ENCODE measurements around the gene SCN4B. TPM values are rescaled to one million over a fixed set of nuclear protein-coding genes. Genes with fewer than 3 reads are reported as not detected.

Gene SCN4B
- total RNA-seq, 1 donor from 2014 or later: 0.89 TPM

- no peak overlapping the region for H3K9ac ChIP-seq (ENCODE audit: low read length)
- no peak overlapping the region for H3K4me3 ChIP-seq (ENCODE audit: insufficient read depth, low read depth, low read length)
- H2AFZ ChIP-seq (ENCODE audit: low read depth, low read length): no peak overlapping the region
- peaks cover 12% of the 10 kb centered on the region for H3K4me1 ChIP-seq (ENCODE audit: insufficient read depth, low read length)
- H4K20me1 ChIP-seq (ENCODE audit: insufficient read depth, low read length): no peaks in the 10 kb centered on the region
- no peaks in the 10 kb centered on the region for H3K36me3 ChIP-seq (ENCODE audit: insufficient read depth, low read length)
- no peak overlapping the region for H3K4me2 ChIP-seq (ENCODE audit: low read length)
- H3K4me1 Mint-ChIP-seq (ENCODE audit: low read depth, unreplicated experiment): peaks cover 2% of the 10 kb centered on the region
- H3K27ac ChIP-seq (ENCODE audit: low read depth, low read length): no peak overlapping the region
- TF ChIP-seq EZH2 (IDR thresholded peaks at IDR 0.05; ENCODE audit: insufficient read depth, low read length): no peak
- TF ChIP-seq, protein P1, sequence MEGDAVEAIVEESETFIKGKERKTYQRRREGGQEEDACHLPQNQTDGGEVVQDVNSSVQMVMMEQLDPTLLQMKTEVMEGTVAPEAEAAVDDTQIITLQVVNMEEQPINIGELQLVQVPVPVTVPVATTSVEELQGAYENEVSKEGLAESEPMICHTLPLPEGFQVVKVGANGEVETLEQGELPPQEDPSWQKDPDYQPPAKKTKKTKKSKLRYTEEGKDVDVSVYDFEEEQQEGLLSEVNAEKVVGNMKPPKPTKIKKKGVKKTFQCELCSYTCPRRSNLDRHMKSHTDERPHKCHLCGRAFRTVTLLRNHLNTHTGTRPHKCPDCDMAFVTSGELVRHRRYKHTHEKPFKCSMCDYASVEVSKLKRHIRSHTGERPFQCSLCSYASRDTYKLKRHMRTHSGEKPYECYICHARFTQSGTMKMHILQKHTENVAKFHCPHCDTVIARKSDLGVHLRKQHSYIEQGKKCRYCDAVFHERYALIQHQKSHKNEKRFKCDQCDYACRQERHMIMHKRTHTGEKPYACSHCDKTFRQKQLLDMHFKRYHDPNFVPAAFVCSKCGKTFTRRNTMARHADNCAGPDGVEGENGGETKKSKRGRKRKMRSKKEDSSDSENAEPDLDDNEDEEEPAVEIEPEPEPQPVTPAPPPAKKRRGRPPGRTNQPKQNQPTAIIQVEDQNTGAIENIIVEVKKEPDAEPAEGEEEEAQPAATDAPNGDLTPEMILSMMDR (IDR thresholded peaks at IDR 0.05; ENCODE audit: insufficient read depth, low read depth, low read length): no peak
- no peaks in the 10 kb centered on the region for H3K79me2 ChIP-seq (ENCODE audit: insufficient read depth, low read length)
- H3K27ac Mint-ChIP-seq (ENCODE audit: unreplicated experiment): no peak overlapping the region
- H3K9me3 ChIP-seq (ENCODE audit: insufficient read depth, low read depth, low read length): no peaks in the 10 kb centered on the region
- H3K27me3 ChIP-seq (ENCODE audit: insufficient read depth, low read length): peaks cover 25% of the 10 kb centered on the region
- no peak for DNase-seq (ENCODE audit: low read depth)
- H3K27me3 Mint-ChIP-seq (ENCODE audit: low read depth, unreplicated experiment): peaks cover 72% of the 10 kb centered on the region
- no peaks in the 10 kb centered on the region for H3K9me3 Mint-ChIP-seq (ENCODE audit: unreplicated experiment)
- no peak for FAIRE-seq
- no peaks in the 10 kb centered on the region for H3K36me3 Mint-ChIP-seq (ENCODE audit: low read depth, unreplicated experiment)
- no peak overlapping the region for H3K4me3 Mint-ChIP-seq (ENCODE audit: unreplicated experiment)
Measured at GRCh38 chr11:118148240-118148639, 4.4 kb downstream of the SCN4B start.

GRCh38 chr11:118147502-118147901 is 5.1 kb downstream of the SCN4B start:
- Histone ChIP-seq H2AFZ (ENCODE audit: low read depth, low read length) (no peak overlapping the region), H3K4me1 (ENCODE audit: insufficient read depth, low read length) (peaks cover 10% of the 10 kb centered on the region), H3K36me3 (ENCODE audit: insufficient read depth, low read length) (no peaks in the 10 kb centered on the region), H3K9ac (ENCODE audit: low read length) (no peak overlapping the region), H3K9me3 (ENCODE audit: insufficient read depth, low read depth, low read length) (no peaks in the 10 kb centered on the region), H3K79me2 (ENCODE audit: insufficient read depth, low read length) (no peaks in the 10 kb centered on the region), H3K27me3 (ENCODE audit: insufficient read depth, low read length) (peaks cover 31% of the 10 kb centered on the region), H3K4me3 (ENCODE audit: insufficient read depth, low read depth, low read length) (no peak overlapping the region), H4K20me1 (ENCODE audit: insufficient read depth, low read length) (no peaks in the 10 kb centered on the region), H3K27ac (ENCODE audit: low read depth, low read length) (no peak overlapping the region), H3K4me2 (ENCODE audit: low read length) (no peak overlapping the region)
- Mint-ChIP-seq H3K27ac (ENCODE audit: unreplicated experiment) (no peak overlapping the region), H3K36me3 (ENCODE audit: low read depth, unreplicated experiment) (no peaks in the 10 kb centered on the region), H3K4me1 (ENCODE audit: low read depth, unreplicated experiment) (peaks cover 2% of the 10 kb centered on the region), H3K27me3 (ENCODE audit: low read depth, unreplicated experiment) (peaks cover 79% of the 10 kb centered on the region), H3K4me3 (ENCODE audit: unreplicated experiment) (peak overlapping the region; percentile 37), H3K9me3 (ENCODE audit: unreplicated experiment) (no peaks in the 10 kb centered on the region)
- TF ChIP-seq, protein P1 (IDR thresholded peaks at IDR 0.05; ENCODE audit: insufficient read depth, low read depth, low read length): no peak
- TF ChIP-seq EZH2 (IDR thresholded peaks at IDR 0.05; ENCODE audit: insufficient read depth, low read length): no peak
- FAIRE-seq: no peak
- DNase-seq (ENCODE audit: low read depth): no peak

DNA sequence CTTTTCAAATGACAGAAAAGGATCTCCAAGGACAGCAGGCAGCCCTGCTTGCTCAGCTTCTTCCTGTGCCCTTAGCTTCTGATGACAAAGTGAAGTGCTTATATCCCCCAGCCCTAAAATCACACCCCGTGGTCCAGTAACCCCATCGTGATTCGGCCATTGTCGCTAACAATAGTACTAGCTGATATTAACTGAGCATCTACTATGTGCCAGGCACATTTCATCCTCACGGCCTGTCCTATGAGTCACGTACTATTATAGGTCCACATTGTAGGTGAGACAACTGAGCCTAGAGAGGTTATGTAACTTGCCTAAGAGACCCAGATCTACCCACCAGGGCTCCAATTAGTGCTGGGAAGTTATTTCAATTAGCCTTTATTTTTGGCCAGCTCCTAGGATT is 6.1 kb downstream of the SCN4B start:
- no peaks in the 10 kb centered on the region for H3K9me3 Mint-ChIP-seq (ENCODE audit: unreplicated experiment)
- H3K27ac Mint-ChIP-seq (ENCODE audit: unreplicated experiment): no peak overlapping the region
- H3K4me2 ChIP-seq (ENCODE audit: low read length): no peak overlapping the region
- peaks cover 81% of the 10 kb centered on the region for H3K27me3 Mint-ChIP-seq (ENCODE audit: low read depth, unreplicated experiment)
- H3K27me3 ChIP-seq (ENCODE audit: insufficient read depth, low read length): peaks cover 29% of the 10 kb centered on the region
- H3K9me3 ChIP-seq (ENCODE audit: insufficient read depth, low read depth, low read length): no peaks in the 10 kb centered on the region
- no peak for FAIRE-seq
- no peaks in the 10 kb centered on the region for H4K20me1 ChIP-seq (ENCODE audit: insufficient read depth, low read length)
- H3K79me2 ChIP-seq (ENCODE audit: insufficient read depth, low read length): no peaks in the 10 kb centered on the region
- no peaks in the 10 kb centered on the region for H3K36me3 ChIP-seq (ENCODE audit: insufficient read depth, low read length)
- H2AFZ ChIP-seq (ENCODE audit: low read depth, low read length): no peak overlapping the region
- no peak overlapping the region for H3K27ac ChIP-seq (ENCODE audit: low read depth, low read length)
- H3K9ac ChIP-seq (ENCODE audit: low read length): no peak overlapping the region
- no peaks in the 10 kb centered on the region for H3K36me3 Mint-ChIP-seq (ENCODE audit: low read depth, unreplicated experiment)
- H3K4me3 Mint-ChIP-seq (ENCODE audit: unreplicated experiment): peak overlapping the region; percentile 79
- DNase-seq (ENCODE audit: low read depth): no peak
- H3K4me1 Mint-ChIP-seq (ENCODE audit: low read depth, unreplicated experiment): peaks cover 2% of the 10 kb centered on the region
- no peak overlapping the region for H3K4me3 ChIP-seq (ENCODE audit: insufficient read depth, low read depth, low read length)
- no peak for TF ChIP-seq EZH2 (IDR thresholded peaks at IDR 0.05; ENCODE audit: insufficient read depth, low read length)
- TF ChIP-seq, protein P1 (IDR thresholded peaks at IDR 0.05; ENCODE audit: insufficient read depth, low read depth, low read length): no peak
- H3K4me1 ChIP-seq (ENCODE audit: insufficient read depth, low read length): peaks cover 5% of the 10 kb centered on the region
